Hepatocyte (in vitro differentiated cells): ENCODE measurements around the gene PAPOLG. TPM values are rescaled to one million over a fixed set of nuclear protein-coding genes. Genes with fewer than 3 reads are reported as not detected.

Experiments used
- DNase-seq: peaks from one replicate; pipeline ENCODE4 v3.0.0-alpha.2; 2016; ENCODE audit warnings: low spot score
- H2AFZ ChIP-seq: fragments of 200-600 bp; sonication (generic); 2 replicates; pipeline ENCODE4 v1.6.0; 2016; ENCODE audit warnings: antibody characterized with exemption, mild to moderate bottlenecking
- H3K27ac ChIP-seq: fragments of 200-600 bp; sonication (generic); 2 replicates; pipeline ENCODE4 v1.5.1; 2016; ENCODE audit warnings: mild to moderate bottlenecking
- H3K27me3 ChIP-seq: fragments of 200-600 bp; sonication (generic); 2 replicates; pipeline ENCODE4 v1.6.1; 2016
- H3K36me3 ChIP-seq: fragments of 200-600 bp; sonication (generic); replicated peaks from 2 replicates; pipeline ENCODE4 v1.5.1; 2016; ENCODE audit warnings: low read depth; ENCODE audit not compliant: insufficient read depth
- H3K4me1 ChIP-seq: fragments of 200-600 bp; sonication (generic); 2 replicates; pipeline ENCODE4 v1.5.1; 2016; ENCODE audit warnings: mild to moderate bottlenecking, moderate library complexity; ENCODE audit not compliant: insufficient read depth
- H3K4me2 ChIP-seq: fragments of 200-600 bp; sonication (generic); 2 replicates; pipeline ENCODE4 v1.6.0; 2016
- H3K4me3 ChIP-seq: fragments of 200-600 bp; sonication (generic); 2 replicates; pipeline ENCODE4 v1.5.1; 2016; ENCODE audit warnings: mild to moderate bottlenecking
- H3K79me2 ChIP-seq: fragments of 200-600 bp; sonication (generic); 2 replicates; pipeline ENCODE4 v1.6.0; 2017; ENCODE audit warnings: mild to moderate bottlenecking
- H3K9me2 ChIP-seq: fragments of 200-600 bp; sonication (generic); replicated peaks from 2 replicates; pipeline ENCODE4 v1.6.0; 2017; ENCODE audit warnings: mild to moderate bottlenecking; ENCODE audit not compliant: insufficient read depth
- H3K9me3 ChIP-seq: fragments of 200-600 bp; sonication (generic); 2 replicates; pipeline ENCODE4 v1.5.1; 2016; ENCODE audit warnings: low read depth, mild to moderate bottlenecking
- H4K20me1 ChIP-seq: fragments of 200-600 bp; sonication (generic); 2 replicates; pipeline ENCODE4 v1.6.0; 2016; ENCODE audit warnings: mild to moderate bottlenecking; ENCODE audit not compliant: insufficient read depth, poor library complexity, severe bottlenecking
- CTCF ChIP-seq: fragments of 200-600 bp; sonication (generic); IDR thresholded peaks from 2 replicates; pipeline ENCODE4 v1.5.1; 2016; ENCODE audit warnings: antibody characterized with exemption, mild to moderate bottlenecking; ENCODE audit not compliant: poor library complexity
- EZH2 ChIP-seq: fragments of 200-600 bp; sonication (generic); IDR thresholded peaks from 2 replicates; pipeline ENCODE4 v1.6.1; 2016; ENCODE audit warnings: antibody characterized with exemption, mild to moderate bottlenecking, borderline replicate concordance
- EZH2phosphoT487 ChIP-seq: fragments of 200-600 bp; sonication (generic); IDR thresholded peaks from one replicate; pipeline ENCODE4 v1.6.1; 2018; ENCODE audit warnings: antibody characterized with exemption, mild to moderate bottlenecking, low read depth, moderate library complexity; ENCODE audit not compliant: unreplicated experiment, severe bottlenecking
- WGBS: methylation state at CpG from one replicate; pipeline ENCODE4 v1.1.6; 2016; ENCODE audit warnings: low lambda C conversion rate; ENCODE audit errors: missing lambda C conversion rate; 5-methylcytosine and 5-hydroxymethylcytosine counted together
- polyA plus RNA-seq: library from polyadenylated mRNA; unstranded; fragments of >200 nt; fragmentation: Nextera tagmentation; extraction: Ambion mirVana; gene quantifications from 2 replicates; pipeline ENCODE4 v1.2.1, GENCODE V29; 2016
- total RNA-seq: library from RNA; depleted of rRNA; stranded (reverse); fragments of >200 nt; gene quantifications from 2 replicates; pipeline ENCODE4 v1.2.3, GENCODE V29; 2014

The PAPOLG gene
- total and polyA plus RNA-seq, 2 experiments from 2014 or later: 3.4 to 13.5 TPM

GRCh38 chr2:60725466-60725865, 30.6 kb upstream of the PAPOLG start:
- DNase-seq: no peak
- no peaks in the 10 kb centered on the region for H4K20me1 ChIP-seq
- H3K4me3 ChIP-seq: no peak overlapping the region
- H3K27ac ChIP-seq: no peak overlapping the region
- no peaks in the 10 kb centered on the region for H3K27me3 ChIP-seq
- H3K79me2 ChIP-seq: no peaks in the 10 kb centered on the region
- no peaks in the 10 kb centered on the region for H3K36me3 ChIP-seq
- 79% methylated on average over 4 of the region's 4 CpGs for WGBS
- H3K4me1 ChIP-seq: no peaks in the 10 kb centered on the region
- H3K9me3 ChIP-seq: no peaks in the 10 kb centered on the region
- H3K4me2 ChIP-seq: no peak overlapping the region
- no peaks in the 10 kb centered on the region for H3K9me2 ChIP-seq
- TF ChIP-seq EZH2: no peak
- no peak for TF ChIP-seq CTCF
- TF ChIP-seq EZH2phosphoT487: no peak
- no peak overlapping the region for H2AFZ ChIP-seq

- no peak for TF ChIP-seq CTCF
- H3K9me3 ChIP-seq: no peaks in the 10 kb centered on the region
These were observed 27.2 kb upstream of the PAPOLG start for GRCh38 chr2:60728855-60729254.

GRCh38 chr2:60735496-60736250, 20.4 kb upstream of the PAPOLG start:
- Histone ChIP-seq H3K79me2 (no peaks in the 10 kb centered on the region), H3K36me3 (no peaks in the 10 kb centered on the region), H4K20me1 (no peaks in the 10 kb centered on the region), H3K4me2 (peak overlapping the region; percentile 78), H3K27me3 (peaks cover 20% of the 10 kb centered on the region), H3K9me2 (no peaks in the 10 kb centered on the region), H3K4me1 (no peaks in the 10 kb centered on the region), H3K9me3 (no peaks in the 10 kb centered on the region), H2AFZ (peak overlapping the region; percentile 48), H3K4me3 (peak overlapping the region; percentile 21), H3K27ac (no peak overlapping the region)
- no peak for TF ChIP-seq EZH2
- TF ChIP-seq CTCF: no peak
- TF ChIP-seq EZH2phosphoT487: no peak
- DNase-seq: peak; percentile 16
- 2% methylated on average over 42 of the region's 46 CpGs for WGBS

More at GRCh38 chr2:60728855-60729254, 27.2 kb upstream of the PAPOLG start:
- Histone ChIP-seq H3K4me3 (no peak overlapping the region), H3K9me2 (no peaks in the 10 kb centered on the region), H3K27me3 (no peaks in the 10 kb centered on the region), H3K36me3 (no peaks in the 10 kb centered on the region), H3K4me1 (no peaks in the 10 kb centered on the region), H3K4me2 (no peak overlapping the region), H4K20me1 (no peaks in the 10 kb centered on the region), H3K79me2 (no peaks in the 10 kb centered on the region), H3K27ac (no peak overlapping the region), H2AFZ (no peak overlapping the region)
- 89% methylated on average over 5 of the region's 5 CpGs for WGBS
- no peak for DNase-seq

- no peaks in the 10 kb centered on the region for H3K4me1 ChIP-seq
- 88% methylated on average over 3 of the region's 3 CpGs for WGBS
- no peak overlapping the region for H2AFZ ChIP-seq
- no peaks in the 10 kb centered on the region for H3K79me2 ChIP-seq
- H4K20me1 ChIP-seq: no peaks in the 10 kb centered on the region
- H3K27me3 ChIP-seq: peaks cover 20% of the 10 kb centered on the region
- no peak overlapping the region for H3K4me2 ChIP-seq
- H3K9me2 ChIP-seq: no peaks in the 10 kb centered on the region
- DNase-seq: no peak
- no peak overlapping the region for H3K4me3 ChIP-seq
- no peaks in the 10 kb centered on the region for H3K36me3 ChIP-seq
- no peaks in the 10 kb centered on the region for H3K9me3 ChIP-seq
- TF ChIP-seq EZH2phosphoT487 (no peak), EZH2 (no peak), CTCF (no peak)
- no peak overlapping the region for H3K27ac ChIP-seq
These were observed 17.4 kb upstream of the PAPOLG start for GRCh38 chr2:60738679-60739078.
